Endothelial cell of umbilical vein (primary cell): ENCODE data around the gene TOP2B.

Source experiments
- CTCF ChIP-seq, 2 donors: IDR thresholded peaks; 1 replicate in 1 of 2; 2 replicates in 1 of 2; pipeline ENCODE4 v1.5.1; 2011; ENCODE audit warnings: low read length in 2 of 2, mild to moderate bottlenecking in 2 of 2, moderate library complexity in 2 of 2, control low read depth in 1 of 2, inconsistent platforms in 1 of 2, low read depth in 1 of 2; ENCODE audit not compliant: insufficient read depth in 1 of 2; ENCODE audit errors: extremely low read depth in 1 of 2
- EZH2 ChIP-seq: IDR thresholded peaks from 2 replicates; pipeline ENCODE4 v1.6.1; 2012; ENCODE audit warnings: borderline replicate concordance, low read depth, mild to moderate bottlenecking, moderate library complexity, low read length, inconsistent platforms; ENCODE audit not compliant: severe bottlenecking
- POLR2AphosphoS5 ChIP-seq: IDR thresholded peaks from 2 replicates; pipeline ENCODE4 v1.6.1; 2012; ENCODE audit warnings: low read depth, mild to moderate bottlenecking, control low read depth, low read length, moderate library complexity; ENCODE audit not compliant: insufficient read depth

GRCh38 chr3:25611193-25611592 lies 53.5 kb downstream of the TOP2B start:
- TF ChIP-seq POLR2AphosphoS5 (no peak), CTCF (IDR thresholded peaks at IDR 0.05; ENCODE audit: extremely low read depth in 1 of 2, insufficient read depth in 1 of 2, low read depth in 1 of 2, low read length in 2 of 2) (no peak), EZH2 (no peak)
